Measurements from ENCODE around the gene AK8. TPM values are rescaled to one million over a fixed set of nuclear protein-coding genes. Genes with fewer than 3 reads are reported as not detected.

The AK8 gene
- total RNA-seq, 1 donor from 2014 or later: 0.25 TPM

GRCh38 chr9:132750668-132751067 is 127.4 kb downstream of the AK8 start:
- intact Hi-C loops (cut with DNase I): no loop called here
- H3K27ac ChIP-seq: no peak overlapping the region
- no peaks in the 10 kb centered on the region for H3K36me3 ChIP-seq
- DNase-seq (ENCODE audit: extremely low spot score in 2 of 2): peak in 1 of 2 donors; percentile 52
- TF ChIP-seq POLR2A (IDR thresholded peaks at IDR 0.05): no peak
- no peak for TF ChIP-seq CTCF (IDR thresholded peaks at IDR 0.05)
- TF ChIP-seq POLR2AphosphoS5 (IDR thresholded peaks at IDR 0.05; ENCODE audit: insufficient read depth in 1 of 2, low read depth in 1 of 2): no peak
- H3K4me3 ChIP-seq: no peak overlapping the region
- no peaks in the 10 kb centered on the region for H3K9me3 ChIP-seq
- H3K27me3 ChIP-seq: no peaks in the 10 kb centered on the region
- no peaks in the 10 kb centered on the region for H3K4me1 ChIP-seq

- peak in 1 of 2 donors; percentile 79 for DNase-seq (ENCODE audit: extremely low spot score in 2 of 2)
- H3K4me1 ChIP-seq: no peaks in the 10 kb centered on the region
- TF ChIP-seq POLR2A (IDR thresholded peaks at IDR 0.05) (no peak), CTCF (IDR thresholded peaks at IDR 0.05) (no peak), POLR2AphosphoS5 (IDR thresholded peaks at IDR 0.05; ENCODE audit: insufficient read depth in 1 of 2, low read depth in 1 of 2) (no peak)
- H3K36me3 ChIP-seq: no peaks in the 10 kb centered on the region
- intact Hi-C loops (cut with DNase I): no loop called here
- no peaks in the 10 kb centered on the region for H3K9me3 ChIP-seq
- H3K27me3 ChIP-seq: no peaks in the 10 kb centered on the region
- no peak overlapping the region for H3K4me3 ChIP-seq
- H3K27ac ChIP-seq: no peak overlapping the region
Observed at GRCh38 chr9:132749306-132749705, 128.8 kb downstream of the AK8 start.

- H3K36me3 ChIP-seq: no peaks in the 10 kb centered on the region
- no peaks in the 10 kb centered on the region for H3K27me3 ChIP-seq
- H3K4me1 ChIP-seq: no peaks in the 10 kb centered on the region
- intact Hi-C loops (cut with DNase I): no loop called here
- H3K9me3 ChIP-seq: no peaks in the 10 kb centered on the region
- DNase-seq (ENCODE audit: extremely low spot score in 2 of 2): peak in 1 of 2 donors; percentile 34
- no peak overlapping the region for H3K27ac ChIP-seq
- TF ChIP-seq CTCF (IDR thresholded peaks at IDR 0.05): no peak
- no peak for TF ChIP-seq POLR2AphosphoS5 (IDR thresholded peaks at IDR 0.05; ENCODE audit: insufficient read depth in 1 of 2, low read depth in 1 of 2)
- TF ChIP-seq POLR2A (IDR thresholded peaks at IDR 0.05): no peak
- no peak overlapping the region for H3K4me3 ChIP-seq
Observed at GRCh38 chr9:132748450-132748849, 129.6 kb downstream of the AK8 start.

- no peak overlapping the region for H3K4me3 ChIP-seq
- TF ChIP-seq CTCF (IDR thresholded peaks at IDR 0.05) (no peak), POLR2AphosphoS5 (IDR thresholded peaks at IDR 0.05; ENCODE audit: insufficient read depth in 1 of 2, low read depth in 1 of 2) (no peak), POLR2A (IDR thresholded peaks at IDR 0.05) (no peak)
- DNase-seq (ENCODE audit: extremely low spot score in 2 of 2): peak in 1 of 2 donors; percentile 44
- no peaks in the 10 kb centered on the region for H3K9me3 ChIP-seq
- H3K4me1 ChIP-seq: no peaks in the 10 kb centered on the region
- no peak overlapping the region for H3K27ac ChIP-seq
- intact Hi-C loops (cut with DNase I): no loop called here
- no peaks in the 10 kb centered on the region for H3K27me3 ChIP-seq
- no peaks in the 10 kb centered on the region for H3K36me3 ChIP-seq
Observed at GRCh38 chr9:132745756-132746709, 132.1 kb downstream of the AK8 start.

Data from vagina (tissue), 2 donors.